ENCODE measurements around the gene ATG4B.

DNA sequence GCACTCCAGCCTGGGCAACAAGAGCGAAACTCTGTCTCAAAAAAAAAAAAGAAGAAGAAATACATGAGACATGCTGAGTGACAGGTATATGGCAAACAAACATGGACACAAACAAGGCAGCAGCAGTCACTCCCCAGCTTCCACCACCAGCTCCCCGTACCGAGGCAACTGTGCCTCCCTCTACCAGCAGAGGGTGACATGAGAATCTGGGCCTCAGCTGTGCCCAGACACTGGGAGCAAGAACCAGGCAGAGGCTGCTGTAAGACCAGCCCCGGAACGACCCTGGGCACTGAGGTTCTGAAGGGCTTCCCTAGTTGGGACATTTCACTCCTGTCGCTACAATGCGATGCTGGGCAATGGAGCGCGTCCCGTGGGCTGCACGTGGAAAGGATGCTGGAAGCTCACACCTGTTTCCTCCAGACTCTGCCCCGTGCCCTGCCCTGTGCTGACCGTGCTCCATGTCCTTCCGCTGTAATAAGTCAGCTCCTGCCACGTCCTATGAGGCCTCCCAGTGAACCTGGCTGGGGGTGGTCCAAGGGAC, 41.8 kb upstream of the ATG4B start:
- TF ChIP-seq, protein P1, sequence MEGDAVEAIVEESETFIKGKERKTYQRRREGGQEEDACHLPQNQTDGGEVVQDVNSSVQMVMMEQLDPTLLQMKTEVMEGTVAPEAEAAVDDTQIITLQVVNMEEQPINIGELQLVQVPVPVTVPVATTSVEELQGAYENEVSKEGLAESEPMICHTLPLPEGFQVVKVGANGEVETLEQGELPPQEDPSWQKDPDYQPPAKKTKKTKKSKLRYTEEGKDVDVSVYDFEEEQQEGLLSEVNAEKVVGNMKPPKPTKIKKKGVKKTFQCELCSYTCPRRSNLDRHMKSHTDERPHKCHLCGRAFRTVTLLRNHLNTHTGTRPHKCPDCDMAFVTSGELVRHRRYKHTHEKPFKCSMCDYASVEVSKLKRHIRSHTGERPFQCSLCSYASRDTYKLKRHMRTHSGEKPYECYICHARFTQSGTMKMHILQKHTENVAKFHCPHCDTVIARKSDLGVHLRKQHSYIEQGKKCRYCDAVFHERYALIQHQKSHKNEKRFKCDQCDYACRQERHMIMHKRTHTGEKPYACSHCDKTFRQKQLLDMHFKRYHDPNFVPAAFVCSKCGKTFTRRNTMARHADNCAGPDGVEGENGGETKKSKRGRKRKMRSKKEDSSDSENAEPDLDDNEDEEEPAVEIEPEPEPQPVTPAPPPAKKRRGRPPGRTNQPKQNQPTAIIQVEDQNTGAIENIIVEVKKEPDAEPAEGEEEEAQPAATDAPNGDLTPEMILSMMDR (IDR thresholded peaks at IDR 0.05), result no peak
- TF ChIP-seq POLR2A (IDR thresholded peaks at IDR 0.05) (no peak), POLR2AphosphoS5 (IDR thresholded peaks at IDR 0.05) (no peak), EP300 (IDR thresholded peaks at IDR 0.05) (no peak)

All from suprapubic skin (tissue), 4 donors.